Measurements from ENCODE around the gene BTBD9. TPM values are rescaled to one million over a fixed set of nuclear protein-coding genes. Genes with fewer than 3 reads are reported as not detected.

Gene BTBD9
- total and polyA plus RNA-seq, 2 of the 13 experiments (the other 11 are each of a cell fraction or from before 2014, with no cell fraction given): 1.2 to 3.0 TPM

- TF ChIP-seq ZNF292 (CRISPR knock-in tag; IDR thresholded peaks at IDR 0.05; ENCODE audit: borderline replicate concordance, low read depth) (no peak), DRAP1 (CRISPR knock-in tag; IDR thresholded peaks at IDR 0.05) (no peak), NAIF1 (CRISPR knock-in tag; IDR thresholded peaks at IDR 0.05; ENCODE audit: borderline replicate concordance) (no peak), NFIC (IDR thresholded peaks at IDR 0.05; ENCODE audit: low read length) (0 out of 2 replicates have a peak, but pooled peaks have one; percentile 37), ZBTB14 (CRISPR knock-in tag; IDR thresholded peaks at IDR 0.05) (no peak), ZNF232 (CRISPR knock-in tag; IDR thresholded peaks at IDR 0.05; ENCODE audit: borderline replicate concordance) (no peak), CREM (IDR thresholded peaks at IDR 0.05) (no peak), CREM (CRISPR knock-in tag; IDR thresholded peaks at IDR 0.05) (no peak), TAF15 (IDR thresholded peaks at IDR 0.05; ENCODE audit: low read depth, low read length, poor library complexity, severe bottlenecking) (no peak), RARA (CRISPR knock-in tag; IDR thresholded peaks at IDR 0.05) (peak; percentile 58; the same call in 1 of the 2 replicates), RARG (CRISPR knock-in tag; IDR thresholded peaks at IDR 0.05; ENCODE audit: low read depth) (no peak), SNAPC2 (CRISPR knock-in tag; IDR thresholded peaks at IDR 0.05) (no peak), NBN (conservative IDR thresholded peaks at IDR 0.05) (no peak), NCOA2 (CRISPR knock-in tag; IDR thresholded peaks at IDR 0.05) (no peak), ATF5 (CRISPR knock-in tag; IDR thresholded peaks at IDR 0.05; ENCODE audit: low read depth) (no peak), ZNF777 (CRISPR knock-in tag; IDR thresholded peaks at IDR 0.05) (no peak), ZBTB42 (CRISPR knock-in tag; IDR thresholded peaks at IDR 0.05) (no peak), ZNF552 (CRISPR knock-in tag; IDR thresholded peaks at IDR 0.05; ENCODE audit: borderline replicate concordance) (no peak), GMEB1 (CRISPR knock-in tag; IDR thresholded peaks at IDR 0.05; ENCODE audit: borderline replicate concordance) (no peak), ZSCAN20 (CRISPR knock-in tag; IDR thresholded peaks at IDR 0.05; ENCODE audit: borderline replicate concordance) (no peak), NRL (CRISPR knock-in tag; IDR thresholded peaks at IDR 0.05; ENCODE audit: borderline replicate concordance) (no peak)
These were observed 122.7 kb downstream of the BTBD9 start (continued) for GRCh38 chr6:38517005-38517404.
